ENCODE data around the gene LMF1.

GRCh38 chr16:867421-868385 is 103.1 kb downstream of the LMF1 start:
- TF ChIP-seq CTCF (IDR thresholded peaks at IDR 0.05), result no peak
- TF ChIP-seq POLR2A (IDR thresholded peaks at IDR 0.05), result no peak
